HCT116 (cell line): Measurements from ENCODE around the gene VSTM2B. TPM values are rescaled to one million over a fixed set of nuclear protein-coding genes. Genes with fewer than 3 reads are reported as not detected.

Source experiments
- ATAC-seq: fragments of 200-7000 bp; cut with Tn5 transposase; 2 replicates; pipeline ENCODE4 v1.9.1; 2020; ENCODE audit warnings: mild to moderate bottlenecking, moderate library complexity
- BruUV-seq: library from RNA; stranded (reverse); fragments of 400-500 nt; replicated peaks from 2 replicates; lab custom pipeline; 2021; lab: Mats Ljungman, UMichigan
- CTCF ChIA-PET: fragments of 300-600 bp; sonication (Branson Sonifier 250); formaldehyde crosslinking; loops from one replicate; lab custom pipeline; 2021; ENCODE audit warnings: antibody characterized with exemption; lab: Charles Lee
- POLR2A ChIA-PET: fragments of 300-600, 350-600 bp; sonication (Branson Sonifier 250); formaldehyde crosslinking; loops from one replicate; lab custom pipeline; 2021; ENCODE audit warnings: antibody characterized with exemption; lab: Charles Lee
- RAD21 ChIA-PET, 2 experiments: fragments of 300-600 bp; sonication (Branson Sonifier 250); formaldehyde crosslinking; loops; one replicate each; lab custom pipeline; 2023; ENCODE audit warnings: low total read pairs in 2 of 2; ENCODE audit not compliant: uncharacterized antibody in 2 of 2, unreplicated experiment in 2 of 2, low non-redundant PET in 1 of 2; lab: Charles Lee
- DNase-seq: peaks from one replicate; pipeline ENCODE4 v3.0.0-alpha.2; 2010; ENCODE audit warnings: low read depth, low spot score
- H2AFZ ChIP-seq: fragments of 200-600 bp; shearing (Covaris generic), sonication (generic); 2 replicates; pipeline ENCODE4 v1.6.1; 2017; ENCODE audit warnings: low read depth, mixed run types, mixed read lengths, antibody characterized with exemption, low read length; ENCODE audit not compliant: poor library complexity, severe bottlenecking
- H3K27ac ChIP-seq: 2 replicates; pipeline ENCODE4 v1.5.1; 2012; ENCODE audit warnings: low read depth, low read length
- H3K27me3 ChIP-seq: fragments of 200-600 bp; sonication (generic); 2 replicates; pipeline ENCODE4 v1.6.1; 2016; ENCODE audit warnings: mixed run types, low read length, mixed read lengths; ENCODE audit not compliant: insufficient read depth
- H3K36me3 ChIP-seq, 2 experiments: fragments of 200-500 bp in 1 of 2; fragments of 200-600 bp in 1 of 2; sonication (Bioruptor generic) in 1 of 2; sonication (generic) in 1 of 2; 2 replicates each; pipeline versions ENCODE4 v1.5.1 to v1.6.1; 2014 to 2016; ENCODE audit warnings: low read length in 2 of 2, inconsistent platforms in 1 of 2, mixed read lengths in 1 of 2, mixed run types in 1 of 2; ENCODE audit not compliant: insufficient read depth in 2 of 2, control insufficient read depth in 1 of 2
- H3K4me1 ChIP-seq, 2 experiments: fragments of 200-600 bp in 1 of 2; sonication (generic) in 1 of 2; 2 replicates each; pipeline versions ENCODE4 v1.5.1 to v1.6.1; 2012 to 2017; ENCODE audit warnings: low read length in 2 of 2, inconsistent platforms in 1 of 2, mild to moderate bottlenecking in 1 of 2, mixed read lengths in 1 of 2, mixed run types in 1 of 2, moderate library complexity in 1 of 2; ENCODE audit not compliant: insufficient read depth in 2 of 2, control insufficient read depth in 1 of 2
- H3K4me2 ChIP-seq: fragments of 200-600 bp; sonication (generic); 2 replicates; pipeline ENCODE4 v1.6.1; 2017; ENCODE audit warnings: mixed run types, low read length, mixed read lengths
- H3K4me3 ChIP-seq, 2 experiments: fragments of 200-600 bp in 1 of 2; sonication (generic) in 1 of 2; replicated peaks in 1 of 2; 2 replicates each; pipeline ENCODE4 v1.5.1; 2011 to 2016; ENCODE audit warnings: low read length in 2 of 2, control low read depth in 1 of 2, low read depth in 1 of 2, mild to moderate bottlenecking in 1 of 2, mixed read lengths in 1 of 2, mixed run types in 1 of 2
- H3K79me2 ChIP-seq: fragments of 200-600 bp; sonication (generic); 2 replicates; pipeline ENCODE4 v1.6.1; 2017; ENCODE audit warnings: mild to moderate bottlenecking, mixed run types, low read length, moderate library complexity, mixed read lengths; ENCODE audit not compliant: insufficient read depth
- H3K9ac ChIP-seq: fragments of 200-600 bp; sonication (generic); 2 replicates; pipeline ENCODE4 v1.6.1; 2016; ENCODE audit warnings: low read length, mixed read lengths
- H3K9me2 ChIP-seq: fragments of 200-600 bp; sonication (generic), shearing (Covaris generic); 2 replicates; pipeline ENCODE4 v1.6.1; 2017; ENCODE audit warnings: mixed run types, mild to moderate bottlenecking, moderate library complexity; ENCODE audit not compliant: insufficient read depth
- H3K9me3 ChIP-seq, 2 experiments: fragments of 200-500 bp in 1 of 2; fragments of 200-600 bp in 1 of 2; sonication (Bioruptor generic) in 1 of 2; sonication (generic) in 1 of 2; 2 replicates each; pipeline ENCODE4 v1.6.1; 2014 to 2017; ENCODE audit warnings: low read length in 2 of 2, mixed read lengths in 2 of 2, inconsistent platforms in 1 of 2, low read depth in 1 of 2, mild to moderate bottlenecking in 1 of 2, mixed run types in 1 of 2, moderate library complexity in 1 of 2; ENCODE audit not compliant: control insufficient read depth in 1 of 2, insufficient read depth in 1 of 2
- H4K20me1 ChIP-seq: fragments of 200-600 bp; sonication (generic), shearing (Covaris generic); 2 replicates; pipeline ENCODE4 v1.6.1; 2017; ENCODE audit warnings: mixed run types, mild to moderate bottlenecking, moderate library complexity; ENCODE audit not compliant: insufficient read depth
- ATF3 ChIP-seq: IDR thresholded peaks from 2 replicates; pipeline ENCODE4 v1.6.1; 2012
- CEBPB ChIP-seq: IDR thresholded peaks from 2 replicates; pipeline ENCODE4 v1.6.1; 2012; ENCODE audit warnings: low read depth
- CTCF ChIP-seq, 3 experiments: fragments of 200-600 bp in 1 of 3; sonication (generic) in 1 of 3; IDR thresholded peaks in 2 of 3; conservative IDR thresholded peaks in 1 of 3; 2 replicates each; pipeline ENCODE4 v1.5.1; 2012 to 2017; ENCODE audit warnings: low read depth in 2 of 3, low read length in 2 of 3, antibody characterized with exemption in 1 of 3, borderline replicate concordance in 1 of 3, control low read depth in 1 of 3, mild to moderate bottlenecking in 1 of 3, mixed read lengths in 1 of 3, mixed run types in 1 of 3, moderate library complexity in 1 of 3; ENCODE audit not compliant: insufficient read depth in 1 of 3
- EZH2phosphoT487 ChIP-seq: fragments of 200-600 bp; IDR thresholded peaks from 2 replicates; pipeline ENCODE4 v1.6.1; 2018; ENCODE audit warnings: antibody characterized with exemption, borderline replicate concordance
- FOSL1 ChIP-seq: IDR thresholded peaks from 2 replicates; pipeline ENCODE4 v1.6.1; 2012; ENCODE audit warnings: low read depth
- JUND ChIP-seq: IDR thresholded peaks from 2 replicates; pipeline ENCODE4 v1.6.1; 2012
- POLR2A ChIP-seq: IDR thresholded peaks from 2 replicates; pipeline ENCODE4 v1.7.0; 2011; ENCODE audit warnings: borderline replicate concordance; ENCODE audit not compliant: insufficient read depth, insufficient read length; ENCODE audit errors: extremely low read depth
- SIN3A ChIP-seq: IDR thresholded peaks from 2 replicates; pipeline ENCODE4 v1.6.1; 2012; ENCODE audit warnings: low read depth
- SP1 ChIP-seq: IDR thresholded peaks from 2 replicates; pipeline ENCODE4 v1.6.1; 2012; ENCODE audit warnings: low read depth
- TCF7L2 ChIP-seq: IDR thresholded peaks from 2 replicates; pipeline ENCODE4 v1.7.0; 2011; ENCODE audit warnings: borderline replicate concordance, inconsistent platforms; ENCODE audit not compliant: insufficient read depth, insufficient read length; ENCODE audit errors: extremely low read depth
- YY1 ChIP-seq: IDR thresholded peaks from 2 replicates; pipeline ENCODE4 v1.6.1; 2011; ENCODE audit warnings: low read length, low read depth, moderate library complexity, mild to moderate bottlenecking; ENCODE audit not compliant: insufficient replicate concordance; ENCODE audit errors: extremely low read depth
- ZBTB33 ChIP-seq: IDR thresholded peaks from 2 replicates; pipeline ENCODE4 v1.6.1; 2011; ENCODE audit warnings: mild to moderate bottlenecking, low read length, moderate library complexity; ENCODE audit not compliant: insufficient replicate concordance; ENCODE audit errors: extremely low read depth
- ZFX ChIP-seq: fragments of 450-650 bp; IDR thresholded peaks from 2 replicates; pipeline ENCODE4 v1.6.1; 2017
- intact Hi-C: fragments of 100-400 bp; cut with micrococcal nuclease; formaldehyde crosslinking; loops from 2 replicates; pipeline ENCODE4 v1.10.0; 2022
- total RNA-seq: library from RNA; stranded (reverse); gene quantifications from one replicate; pipeline ENCODE4 v1.2.1, GENCODE V29; 2021; ENCODE audit not compliant: unreplicated experiment
- TF ChIP-seq, protein P1 (sequence below): IDR thresholded peaks from 2 replicates; pipeline ENCODE4 v1.6.1; 2012; ENCODE audit warnings: low read depth

Gene VSTM2B
- total RNA-seq, 1 experiment from 2014 or later: not detected

DNA sequence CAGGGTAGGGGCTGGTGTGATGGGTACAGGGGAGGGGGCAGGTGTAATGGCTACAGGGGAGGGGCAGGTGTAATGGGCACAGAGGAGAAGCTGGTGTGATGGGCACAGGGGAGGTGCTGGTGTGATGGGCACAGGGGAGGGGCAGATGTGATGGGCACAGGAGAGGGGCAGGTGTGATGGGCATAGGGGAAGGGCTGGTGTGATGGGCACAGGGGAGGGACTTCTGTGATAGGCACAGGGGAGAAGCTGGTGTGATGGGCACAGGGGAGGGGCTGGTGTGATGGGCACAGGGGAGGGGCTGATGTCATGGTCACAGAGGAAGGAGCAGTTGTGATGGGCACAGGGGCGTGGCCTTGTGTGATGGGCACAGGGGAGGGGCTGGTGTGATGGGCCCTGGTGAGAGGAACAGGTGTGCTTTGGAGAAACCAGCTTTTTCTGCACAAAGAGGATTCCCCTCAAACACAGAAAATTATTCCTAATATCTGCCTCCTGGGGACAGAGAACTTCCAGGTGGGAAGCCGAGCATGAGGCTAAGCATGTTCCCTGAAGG lies 41.6 kb downstream of the VSTM2B start:
- no peak for DNase-seq
- Histone ChIP-seq H3K27me3 (peaks cover 58% of the 10 kb centered on the region), H4K20me1 (no peaks in the 10 kb centered on the region), H3K4me3 (no peak overlapping the region), H3K79me2 (no peaks in the 10 kb centered on the region), H2AFZ (no peak overlapping the region), H3K4me1 (no peaks in the 10 kb centered on the region), H3K27ac (no peak overlapping the region), H3K4me2 (no peak overlapping the region), H3K36me3 (no peaks in the 10 kb centered on the region), H3K9me2 (no peaks in the 10 kb centered on the region), H3K9me3 (no peaks in the 10 kb centered on the region), H3K9ac (no peak overlapping the region)
- CTCF ChIA-PET: no interaction called here
- POLR2A ChIA-PET: no interaction called here
- TF ChIP-seq TCF7L2: no peak
- TF ChIP-seq ATF3: no peak
- no peak for TF ChIP-seq SIN3A
- TF ChIP-seq SP1: no peak
- no peak for TF ChIP-seq CTCF (IDR thresholded peaks at IDR 0.05 in 2 of 3, conservative IDR thresholded peaks at IDR 0.05 in 1 of 3; ENCODE audit: borderline replicate concordance in 1 of 3, insufficient read depth in 1 of 3, low read depth in 2 of 3, low read length in 2 of 3)
- TF ChIP-seq CEBPB: no peak
- TF ChIP-seq POLR2A: no peak
- TF ChIP-seq ZBTB33: no peak
- no peak for TF ChIP-seq FOSL1
- TF ChIP-seq YY1: no peak
- no peak for TF ChIP-seq ZFX
- no peak for TF ChIP-seq EZH2phosphoT487
- TF ChIP-seq JUND: no peak
- TF ChIP-seq, protein P1, sequence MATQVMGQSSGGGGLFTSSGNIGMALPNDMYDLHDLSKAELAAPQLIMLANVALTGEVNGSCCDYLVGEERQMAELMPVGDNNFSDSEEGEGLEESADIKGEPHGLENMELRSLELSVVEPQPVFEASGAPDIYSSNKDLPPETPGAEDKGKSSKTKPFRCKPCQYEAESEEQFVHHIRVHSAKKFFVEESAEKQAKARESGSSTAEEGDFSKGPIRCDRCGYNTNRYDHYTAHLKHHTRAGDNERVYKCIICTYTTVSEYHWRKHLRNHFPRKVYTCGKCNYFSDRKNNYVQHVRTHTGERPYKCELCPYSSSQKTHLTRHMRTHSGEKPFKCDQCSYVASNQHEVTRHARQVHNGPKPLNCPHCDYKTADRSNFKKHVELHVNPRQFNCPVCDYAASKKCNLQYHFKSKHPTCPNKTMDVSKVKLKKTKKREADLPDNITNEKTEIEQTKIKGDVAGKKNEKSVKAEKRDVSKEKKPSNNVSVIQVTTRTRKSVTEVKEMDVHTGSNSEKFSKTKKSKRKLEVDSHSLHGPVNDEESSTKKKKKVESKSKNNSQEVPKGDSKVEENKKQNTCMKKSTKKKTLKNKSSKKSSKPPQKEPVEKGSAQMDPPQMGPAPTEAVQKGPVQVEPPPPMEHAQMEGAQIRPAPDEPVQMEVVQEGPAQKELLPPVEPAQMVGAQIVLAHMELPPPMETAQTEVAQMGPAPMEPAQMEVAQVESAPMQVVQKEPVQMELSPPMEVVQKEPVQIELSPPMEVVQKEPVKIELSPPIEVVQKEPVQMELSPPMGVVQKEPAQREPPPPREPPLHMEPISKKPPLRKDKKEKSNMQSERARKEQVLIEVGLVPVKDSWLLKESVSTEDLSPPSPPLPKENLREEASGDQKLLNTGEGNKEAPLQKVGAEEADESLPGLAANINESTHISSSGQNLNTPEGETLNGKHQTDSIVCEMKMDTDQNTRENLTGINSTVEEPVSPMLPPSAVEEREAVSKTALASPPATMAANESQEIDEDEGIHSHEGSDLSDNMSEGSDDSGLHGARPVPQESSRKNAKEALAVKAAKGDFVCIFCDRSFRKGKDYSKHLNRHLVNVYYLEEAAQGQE: no peak
- no TSS peak for BruUV-seq
- intact Hi-C loops: no loop called here
- RAD21 ChIA-PET: no interaction called here
- ATAC-seq: no peak
